ENCODE measurements around the gene B3GNT2.
"Not testable (repeated sequence)": the region's sequence is repeated elsewhere in the genome, so short reads cannot be mapped to it uniquely, and the experiment has no call there.

The B3GNT2 gene, protein sequence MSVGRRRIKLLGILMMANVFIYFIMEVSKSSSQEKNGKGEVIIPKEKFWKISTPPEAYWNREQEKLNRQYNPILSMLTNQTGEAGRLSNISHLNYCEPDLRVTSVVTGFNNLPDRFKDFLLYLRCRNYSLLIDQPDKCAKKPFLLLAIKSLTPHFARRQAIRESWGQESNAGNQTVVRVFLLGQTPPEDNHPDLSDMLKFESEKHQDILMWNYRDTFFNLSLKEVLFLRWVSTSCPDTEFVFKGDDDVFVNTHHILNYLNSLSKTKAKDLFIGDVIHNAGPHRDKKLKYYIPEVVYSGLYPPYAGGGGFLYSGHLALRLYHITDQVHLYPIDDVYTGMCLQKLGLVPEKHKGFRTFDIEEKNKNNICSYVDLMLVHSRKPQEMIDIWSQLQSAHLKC

DNA sequence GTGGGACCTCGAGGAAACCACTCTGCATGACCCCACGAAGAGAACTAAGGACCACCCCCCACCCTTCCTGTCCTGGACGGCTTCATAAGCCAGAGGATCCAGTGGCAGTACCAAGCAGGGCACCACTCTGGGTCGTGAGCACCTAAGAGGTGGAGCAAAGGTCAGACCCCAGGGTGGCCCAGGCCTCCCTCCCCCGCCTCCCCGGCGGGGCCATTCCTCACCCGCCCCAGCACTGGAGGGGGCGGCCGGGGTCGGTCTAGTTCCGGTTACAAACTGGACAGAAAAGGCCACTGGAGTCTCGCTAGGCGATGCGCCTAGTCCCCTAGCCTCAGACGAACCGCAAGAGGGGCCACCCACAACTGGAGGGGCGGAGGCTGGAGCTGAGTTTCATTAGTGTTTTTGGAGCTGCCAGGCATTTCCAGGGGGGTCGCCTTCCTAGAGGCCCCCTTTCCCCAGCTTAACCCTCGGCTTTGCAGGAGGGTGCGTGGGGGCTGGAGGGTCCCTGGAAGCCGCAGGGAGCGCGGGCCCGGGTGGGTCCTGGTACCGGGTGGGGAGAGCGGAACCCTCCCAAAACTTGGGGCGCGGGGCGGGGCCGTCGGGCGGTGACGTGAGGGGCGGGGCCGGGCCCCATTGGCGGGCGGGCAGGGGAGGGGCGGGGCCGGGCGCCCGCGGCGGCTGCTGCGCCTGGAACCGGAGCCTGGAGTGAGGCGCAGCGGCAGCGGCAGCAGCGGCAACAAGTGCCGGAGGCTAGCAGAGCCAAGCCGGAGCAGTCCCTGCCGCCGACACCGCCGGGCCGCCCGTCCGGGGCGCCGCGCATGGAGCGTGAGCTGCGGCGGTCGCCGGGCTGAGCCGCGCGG lies at the start of gene B3GNT2:
TSS of gene B3GNT2 (plus strand) at position 695 of the 857 bp plus-strand sequence. CDS start 26,106 bp downstream, outside the sequence.
- DNase-seq, result peak in 55 of 56 donors; percentile 19 to 87 (median 75)

DNA sequence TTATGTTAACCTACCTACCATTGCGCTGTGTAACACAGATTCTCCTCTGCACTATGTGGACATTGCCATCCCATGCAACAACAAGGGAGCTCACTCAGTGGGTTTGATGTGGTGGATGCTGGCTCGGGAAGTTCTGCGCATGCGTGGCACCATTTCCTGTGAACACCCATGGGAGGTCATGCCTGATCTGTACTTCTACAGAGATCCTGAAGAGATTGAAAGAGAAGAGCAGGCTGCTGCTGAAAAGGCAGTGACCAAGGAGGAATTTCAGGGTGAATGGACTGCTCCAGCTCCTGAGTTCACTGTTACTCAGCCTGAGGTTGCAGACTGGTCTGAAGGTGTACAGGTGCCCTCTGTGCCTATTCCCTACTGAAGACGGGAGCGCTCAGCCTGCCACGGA lies 49.1 kb upstream of the B3GNT2 start:
- not testable (repeated sequence) for DNase-seq

DNA sequence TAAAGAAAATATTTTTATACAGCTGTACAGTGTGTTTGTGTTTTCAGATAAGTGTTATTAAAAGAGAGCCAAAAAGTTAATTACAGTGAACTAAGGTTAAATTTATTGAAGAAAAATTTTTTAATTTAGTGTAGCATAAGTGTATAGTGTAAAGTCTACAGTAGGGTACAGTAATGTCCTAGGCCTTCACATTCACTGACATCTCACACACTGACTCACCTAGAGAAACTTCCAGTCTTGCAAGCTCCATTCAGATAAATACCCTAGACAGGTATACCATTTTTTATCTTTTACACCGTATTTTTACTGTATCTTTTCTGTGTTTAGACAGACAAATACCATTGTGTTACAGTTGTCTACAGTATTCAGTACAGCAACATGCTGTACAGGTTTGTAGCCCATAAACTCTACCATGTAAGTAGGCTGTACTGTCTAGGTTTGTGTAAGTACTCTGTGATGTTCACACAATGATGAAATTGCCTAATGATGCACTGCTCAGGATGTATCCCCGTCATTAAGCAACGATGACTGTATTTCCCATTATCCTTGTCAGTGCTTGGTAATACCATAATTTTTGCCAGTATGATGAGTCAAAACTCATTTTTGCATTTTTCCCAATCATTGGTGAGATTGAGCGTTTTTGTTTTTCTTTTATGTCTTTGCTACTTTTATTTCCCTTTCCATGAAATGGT lies 48.2 kb upstream of the B3GNT2 start:
- no peak for DNase-seq

DNA sequence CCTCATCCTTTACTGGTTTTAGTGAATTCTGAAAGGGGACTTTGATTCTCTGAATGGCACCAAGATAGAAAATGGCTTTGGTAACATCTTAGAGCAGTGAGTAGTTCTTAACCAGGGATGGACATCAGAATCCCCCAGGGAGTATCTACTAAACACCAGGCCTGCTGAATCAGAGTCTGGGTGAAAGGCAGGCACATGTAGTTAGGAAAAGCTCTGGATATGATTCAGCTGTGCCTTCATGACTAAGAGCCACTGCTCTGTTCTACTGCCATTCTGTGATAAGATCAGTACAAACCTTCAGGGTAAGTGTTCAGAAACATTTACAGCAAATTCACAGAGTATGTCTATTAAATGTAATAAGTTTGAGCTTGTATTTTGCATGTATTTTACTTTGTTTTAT lies 46.2 kb upstream of the B3GNT2 start:
- no peak for DNase-seq

DNA sequence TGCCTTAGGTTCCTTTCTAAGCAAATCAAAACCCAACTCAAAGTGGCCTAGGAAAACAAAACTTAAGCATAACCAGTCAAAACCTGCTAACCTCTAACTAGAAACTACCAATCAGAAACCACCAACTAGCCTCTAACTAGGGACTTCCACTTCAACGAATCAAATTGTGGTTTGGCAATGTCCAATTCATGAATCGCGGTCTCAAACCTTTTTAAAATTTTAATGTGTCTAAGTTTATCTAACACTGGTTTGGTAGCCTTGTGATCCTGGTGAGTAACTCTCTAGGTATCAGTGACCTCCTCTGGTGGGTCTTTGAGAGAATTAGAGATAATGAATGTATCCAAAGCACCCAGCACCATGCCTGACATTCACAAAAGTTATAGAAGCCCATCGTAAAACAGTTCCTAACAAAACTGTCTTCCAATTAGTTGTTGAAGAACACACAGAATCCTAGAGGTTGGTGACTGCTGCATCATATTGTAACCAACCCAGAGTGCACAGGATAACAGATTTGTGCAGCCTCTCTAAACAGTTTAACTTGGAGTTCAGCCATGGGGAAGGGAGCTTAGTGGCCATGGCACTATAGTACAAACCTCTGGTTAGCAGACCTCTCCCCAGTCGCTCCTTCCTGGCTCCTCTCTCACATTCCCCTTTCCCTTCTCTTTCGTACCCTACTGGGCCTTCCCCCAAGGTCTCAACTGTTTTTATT lies 45.2 kb upstream of the B3GNT2 start:
- DNase-seq, result no peak

DNA sequence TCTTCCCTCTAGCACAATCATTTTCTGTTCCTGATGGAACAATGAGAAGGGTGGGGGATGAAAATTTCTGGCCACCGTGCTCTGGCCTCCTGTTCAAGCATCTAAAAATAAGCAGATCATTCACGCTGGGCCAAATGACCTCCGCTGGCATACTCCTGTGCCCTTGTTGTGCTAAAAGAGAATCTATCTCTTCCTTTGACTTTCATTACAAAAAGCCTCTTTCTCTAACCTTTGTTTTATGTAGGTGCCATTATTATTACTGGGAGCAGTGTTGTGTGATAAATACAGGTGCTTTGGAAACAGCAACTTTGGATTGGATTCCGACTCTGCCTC lies 44.6 kb upstream of the B3GNT2 start:
- peak in 6 of 56 donors; percentile 2 to 12 (median 12) for DNase-seq

DNA sequence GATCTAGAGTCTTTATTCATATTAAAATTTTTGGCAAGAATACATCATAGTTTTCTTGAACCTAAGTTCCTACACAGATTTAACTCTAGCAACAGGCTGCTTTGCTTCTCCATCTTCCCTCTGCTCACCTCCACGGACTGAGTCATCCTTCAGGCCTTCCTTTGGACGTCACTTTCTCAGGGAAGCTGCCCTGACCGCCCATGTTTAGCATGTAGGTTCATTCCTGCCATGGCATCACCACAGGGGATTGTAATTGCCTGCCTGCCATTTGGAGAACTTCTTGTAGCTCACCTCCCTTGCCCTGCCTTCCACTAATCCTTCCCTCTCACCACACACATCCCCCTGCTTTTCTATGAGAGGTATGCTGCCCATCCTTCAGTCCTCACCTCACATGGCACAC lies 43.9 kb upstream of the B3GNT2 start:
- no peak for DNase-seq

DNA sequence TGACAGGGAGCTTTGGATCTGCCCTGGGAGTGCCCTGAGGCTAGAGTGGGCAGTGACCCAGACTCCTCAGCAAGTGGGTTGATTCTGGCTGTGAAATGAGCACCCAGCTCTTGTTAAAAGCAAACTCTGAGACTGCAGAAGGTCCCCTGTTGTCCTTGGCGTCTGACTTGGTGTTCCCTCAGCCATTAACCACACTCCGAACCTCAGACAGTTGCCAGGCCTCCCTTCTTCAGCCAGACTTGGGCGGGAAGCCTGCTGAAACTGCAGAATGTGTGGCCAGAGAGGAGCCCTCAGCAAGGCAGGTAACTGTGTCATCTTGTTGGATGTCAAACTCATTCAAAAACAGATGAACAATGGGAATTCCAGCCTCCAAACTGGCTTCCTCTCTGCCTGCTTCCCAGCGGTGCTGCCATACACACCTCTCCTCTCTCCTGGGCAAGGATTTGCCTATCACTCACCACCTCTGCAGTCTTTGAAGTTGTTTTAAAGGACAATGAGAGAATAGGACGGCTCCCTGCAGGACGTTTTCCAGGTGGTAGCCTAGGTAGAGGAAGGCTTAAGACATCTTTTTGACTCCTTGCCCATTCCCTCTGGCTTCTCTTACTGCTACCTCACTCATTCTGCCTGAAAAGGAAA lies 38.9 kb upstream of the B3GNT2 start:
- DNase-seq, result peak in 1 of 56 donors; percentile 7

DNA sequence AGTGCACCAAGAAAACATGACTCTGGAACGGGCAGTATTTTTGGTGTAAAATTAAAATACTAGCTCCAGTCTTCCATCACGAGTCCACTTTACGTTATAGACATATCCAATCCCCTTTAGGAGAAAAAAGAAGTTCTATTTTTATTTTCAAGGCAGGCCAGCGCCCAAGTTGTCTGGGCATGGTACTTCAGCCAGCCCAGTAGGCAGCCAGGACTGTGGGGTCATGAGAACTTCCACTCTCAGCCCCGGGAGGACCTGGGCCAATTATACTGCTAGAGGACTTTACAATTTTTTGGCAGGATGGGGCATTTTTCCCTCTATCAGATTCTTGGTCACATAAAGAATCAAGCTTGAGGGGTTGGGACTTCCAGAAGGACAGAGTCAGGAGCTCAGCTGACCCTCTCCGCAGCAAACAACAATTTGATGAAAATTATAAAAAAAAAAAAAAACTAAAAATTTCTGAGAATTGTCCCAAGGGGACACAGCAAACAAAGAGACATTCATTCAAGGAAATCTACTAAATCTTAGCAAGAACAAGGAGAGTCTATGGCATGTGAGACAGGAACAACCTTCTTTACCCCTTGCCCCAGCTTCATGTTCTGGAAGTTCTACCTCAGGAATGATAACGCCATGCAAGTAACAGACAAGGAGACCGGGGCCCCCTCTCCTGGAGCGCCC lies 37.3 kb upstream of the B3GNT2 start:
- DNase-seq, result peak in 10 of 56 donors; percentile 3 to 32 (median 12)

DNA sequence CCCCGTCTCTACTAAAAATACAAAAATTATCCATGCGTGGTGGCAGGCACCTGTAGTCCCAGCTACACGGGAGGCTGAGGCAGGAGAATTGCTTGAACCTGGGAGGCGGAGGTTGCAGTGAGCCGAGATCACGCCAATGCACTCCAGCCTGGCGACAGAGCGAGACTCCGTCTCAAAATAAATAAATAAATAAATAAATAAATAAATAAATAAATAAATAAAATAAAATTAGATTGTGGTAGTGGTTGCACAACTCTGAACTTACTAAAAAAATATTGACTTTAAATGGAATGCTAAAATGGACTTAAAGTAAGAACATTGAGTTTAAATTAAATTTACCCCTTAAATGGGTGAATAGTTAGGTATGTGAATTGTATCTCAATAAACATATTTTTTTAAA lies 35.2 kb upstream of the B3GNT2 start:
- not testable (repeated sequence) for DNase-seq

DNA sequence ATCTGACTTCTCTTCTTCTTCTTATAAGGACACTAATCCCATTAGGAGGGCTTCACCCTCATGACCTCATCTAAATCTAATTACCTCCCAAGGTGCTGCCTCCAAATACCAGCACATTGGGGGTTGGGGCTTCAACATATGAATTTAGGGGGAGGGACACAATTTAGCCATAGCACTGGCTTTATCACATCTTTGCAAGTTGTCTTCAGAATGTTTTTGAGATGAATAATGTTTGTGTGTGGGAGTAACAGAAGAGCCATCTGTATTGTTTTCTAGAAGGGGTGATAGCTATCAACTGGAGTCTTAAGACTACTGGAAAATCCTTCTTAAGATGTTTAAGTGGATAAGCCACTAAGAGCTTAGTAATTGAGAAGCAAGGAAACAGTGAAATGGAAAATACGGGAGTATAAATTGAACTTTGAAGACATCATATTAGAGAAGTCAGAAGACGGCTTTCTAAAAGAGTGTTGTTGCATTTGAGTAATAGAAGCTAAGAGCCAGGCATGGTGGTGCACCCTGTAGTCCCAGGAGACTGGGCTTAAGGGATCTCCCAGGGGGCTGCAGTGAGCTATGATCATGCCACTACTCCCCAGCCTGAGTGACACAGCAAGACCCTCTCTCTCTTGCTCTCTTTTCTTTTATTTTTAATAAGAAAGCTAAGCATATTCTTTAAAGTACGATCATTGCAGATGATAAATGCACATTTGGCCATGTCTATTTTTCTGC lies 32.6 kb upstream of the B3GNT2 start:
- no peak for DNase-seq

DNA sequence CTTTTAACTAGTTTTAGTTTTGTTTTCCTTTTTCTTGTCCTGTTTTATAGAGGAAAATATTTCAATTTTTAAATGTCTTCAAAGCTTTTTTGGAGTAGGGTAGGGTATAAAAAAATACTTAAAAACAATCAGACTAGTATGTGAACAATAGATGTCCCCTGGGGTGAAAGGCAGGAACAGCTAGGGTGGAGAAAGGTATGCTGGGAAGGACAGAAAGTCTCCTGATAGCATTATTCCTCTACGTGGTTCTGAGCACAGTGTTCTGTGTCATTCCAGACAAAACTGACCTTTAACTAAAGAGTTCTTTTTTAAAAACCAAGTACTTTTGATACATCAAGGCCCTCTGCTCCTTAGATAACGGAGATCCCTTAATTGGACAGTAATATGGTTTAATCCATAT lies 32.1 kb upstream of the B3GNT2 start:
- DNase-seq, result no peak

DNA sequence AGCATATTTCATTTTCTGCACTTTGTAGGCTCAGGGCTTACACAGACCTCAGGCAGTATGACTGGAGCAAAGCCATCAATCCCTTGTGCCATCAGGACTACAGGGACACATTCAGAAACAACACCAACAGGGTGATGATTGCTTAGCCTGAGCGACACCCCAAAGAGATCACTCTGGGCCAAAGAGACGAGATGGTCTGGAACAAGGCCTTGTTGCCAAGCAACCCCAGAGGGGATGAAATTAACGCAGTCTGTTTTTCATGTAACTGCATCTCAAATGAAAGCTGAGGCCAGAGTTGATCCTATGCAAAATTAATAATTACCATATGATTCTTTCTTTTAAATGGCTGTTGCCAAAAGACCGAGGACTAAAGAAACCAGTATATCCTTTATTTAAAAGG lies 20.2 kb upstream of the B3GNT2 start:
- DNase-seq, result peak in 4 of 56 donors; percentile 12 to 28 (median 18)

DNA sequence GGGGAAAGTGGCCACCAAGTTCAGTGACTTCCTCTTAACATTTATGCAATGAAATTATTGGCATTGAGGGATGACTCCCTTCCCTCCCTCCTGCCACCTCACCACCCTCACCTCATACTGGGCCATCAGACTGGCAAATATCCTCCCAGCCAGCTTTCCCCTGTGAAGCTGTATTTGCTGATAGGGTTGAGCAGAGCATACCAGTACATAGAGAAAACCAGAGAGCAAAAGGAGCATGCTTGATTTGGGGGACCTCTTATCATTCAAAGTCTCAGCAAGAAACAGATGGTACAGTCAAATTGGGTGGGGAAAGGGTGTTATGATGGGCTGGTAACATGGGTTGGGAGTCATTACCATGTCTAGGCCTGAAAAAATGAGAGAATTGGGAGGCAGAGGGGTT lies 19.1 kb upstream of the B3GNT2 start:
- DNase-seq, result no peak

DNA sequence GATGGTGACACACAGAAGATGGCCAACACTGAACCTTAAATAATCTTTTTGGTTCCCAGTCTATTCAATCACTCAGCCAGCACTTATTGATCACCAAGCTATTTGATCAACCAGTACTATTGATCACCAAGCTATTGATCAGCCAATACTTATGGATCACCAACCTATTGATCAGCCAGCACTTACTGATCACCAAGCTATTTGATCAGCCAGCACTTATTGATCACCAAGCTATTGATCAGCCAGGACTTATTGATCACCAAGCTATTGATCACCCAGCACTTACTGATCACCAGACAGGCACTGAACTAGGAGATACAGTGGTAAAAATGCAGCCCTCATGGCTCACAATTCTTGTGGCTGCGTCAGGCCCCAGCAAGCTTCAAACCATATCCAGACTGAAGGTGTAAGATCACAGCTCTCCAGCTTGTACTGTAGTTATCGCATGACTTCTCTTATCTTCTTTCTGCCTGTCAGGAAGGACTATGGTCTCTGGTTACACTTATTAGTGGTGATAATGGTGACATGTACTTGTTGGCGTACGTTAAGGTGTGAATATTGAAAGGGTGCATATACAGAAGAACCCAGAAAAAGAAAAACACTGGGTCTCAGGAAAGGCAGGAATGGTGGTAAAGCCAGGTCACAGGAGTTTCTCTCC lies 18.4 kb upstream of the B3GNT2 start:
- DNase-seq, result no peak

DNA sequence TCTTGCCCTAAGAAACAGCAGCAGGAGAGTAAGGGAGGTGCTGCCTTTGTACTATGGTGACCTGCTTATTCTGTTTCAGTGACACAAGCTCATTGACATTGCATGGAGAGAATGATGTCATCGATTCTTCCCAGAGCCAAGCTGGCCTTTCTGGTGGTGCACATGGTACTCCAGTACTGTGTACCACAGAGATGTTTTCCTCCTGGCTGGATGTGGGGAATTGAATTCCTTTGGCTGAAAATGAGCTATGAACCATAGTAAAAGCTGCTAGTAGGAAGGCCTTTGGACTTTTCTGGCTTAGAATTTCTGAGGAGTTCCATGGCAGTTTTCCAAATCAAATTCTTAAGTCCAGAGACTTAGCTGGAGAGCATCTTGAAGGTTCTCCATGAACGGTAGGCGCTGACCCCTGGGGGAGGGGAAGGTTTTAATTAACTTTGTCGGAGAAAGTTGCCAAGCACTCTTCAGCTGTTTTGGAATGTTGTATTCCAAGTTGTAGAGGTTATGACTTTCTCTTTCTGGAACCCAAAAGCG lies 17.1 kb upstream of the B3GNT2 start:
- DNase-seq, result no peak

DNA sequence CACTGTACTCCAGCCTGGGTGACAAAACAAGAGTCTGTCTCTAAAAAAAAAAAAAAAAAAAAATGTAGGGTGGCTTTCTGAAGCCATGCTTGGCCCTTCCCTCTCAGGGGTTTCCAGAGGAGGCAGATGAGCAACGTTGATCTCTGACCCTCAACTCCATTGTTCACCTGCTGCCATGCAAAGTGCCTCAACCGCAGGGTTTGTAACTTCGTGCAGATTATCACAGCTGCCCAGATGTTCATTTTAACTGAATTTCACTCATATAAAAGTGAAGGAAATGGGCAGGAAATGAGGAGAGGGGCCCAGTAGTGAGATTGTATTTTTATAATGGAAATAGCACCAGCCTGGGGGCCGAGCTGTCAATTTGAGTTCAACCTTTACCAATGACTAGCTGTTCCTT lies 14.9 kb upstream of the B3GNT2 start:
- DNase-seq, result no peak

DNA sequence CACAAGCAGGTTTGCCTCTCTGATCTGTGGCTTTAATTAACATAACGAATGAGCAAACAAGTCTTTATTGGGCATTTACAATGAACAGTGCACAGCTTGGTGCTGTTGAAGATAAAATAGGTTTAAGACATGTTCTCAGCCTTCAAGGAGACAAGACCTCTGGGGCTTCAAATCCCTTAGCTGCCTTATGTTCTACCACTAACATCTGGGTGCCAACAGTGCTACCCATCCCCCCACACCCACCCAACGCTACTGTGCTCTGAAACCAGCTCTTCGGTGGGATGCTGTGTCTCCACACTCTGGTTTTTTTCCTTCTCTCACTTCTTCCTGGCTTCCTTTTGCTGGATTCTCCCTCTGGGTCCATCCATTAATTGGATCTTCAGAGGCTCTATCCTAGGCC lies 14.1 kb upstream of the B3GNT2 start:
- DNase-seq, result no peak

Data from amygdala (tissue), 56 donors.